PC-3 (cell line): ENCODE results near the gene BLNK.

Source experiments
- EZH2phosphoT487 ChIP-seq: fragments of 300-600 bp; sonication (generic); IDR thresholded peaks from 2 replicates; pipeline ENCODE4 v1.6.1; 2018; ENCODE audit warnings: mild to moderate bottlenecking, antibody characterized with exemption, low read length, borderline replicate concordance
- TF ChIP-seq, protein P1 (sequence below): fragments of 300-600 bp; sonication (generic); conservative IDR thresholded peaks from 2 replicates; pipeline ENCODE4 v1.5.1; 2017; ENCODE audit warnings: antibody characterized with exemption, low read depth, mild to moderate bottlenecking, low read length

DNA sequence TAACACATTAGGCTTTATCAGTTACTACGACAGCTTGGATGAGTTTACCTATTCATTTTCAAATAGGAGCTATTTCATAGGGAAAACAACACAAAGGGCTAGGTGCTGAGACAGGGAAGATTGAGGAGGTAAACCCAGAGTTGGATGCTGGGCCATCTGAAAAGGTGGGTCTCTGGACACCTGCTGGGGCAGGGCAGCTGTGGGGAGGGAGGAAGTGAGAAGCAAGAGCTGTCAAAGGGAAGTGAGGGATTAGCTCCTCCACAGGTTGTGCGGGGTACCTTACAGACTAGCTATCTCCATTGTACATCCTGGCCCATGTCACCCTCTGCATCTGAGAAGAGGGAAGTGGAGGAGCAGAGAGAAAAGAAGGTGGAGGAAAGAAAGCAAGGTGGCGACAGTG lies 48.9 kb downstream of the BLNK start:
- TF ChIP-seq, protein P1, sequence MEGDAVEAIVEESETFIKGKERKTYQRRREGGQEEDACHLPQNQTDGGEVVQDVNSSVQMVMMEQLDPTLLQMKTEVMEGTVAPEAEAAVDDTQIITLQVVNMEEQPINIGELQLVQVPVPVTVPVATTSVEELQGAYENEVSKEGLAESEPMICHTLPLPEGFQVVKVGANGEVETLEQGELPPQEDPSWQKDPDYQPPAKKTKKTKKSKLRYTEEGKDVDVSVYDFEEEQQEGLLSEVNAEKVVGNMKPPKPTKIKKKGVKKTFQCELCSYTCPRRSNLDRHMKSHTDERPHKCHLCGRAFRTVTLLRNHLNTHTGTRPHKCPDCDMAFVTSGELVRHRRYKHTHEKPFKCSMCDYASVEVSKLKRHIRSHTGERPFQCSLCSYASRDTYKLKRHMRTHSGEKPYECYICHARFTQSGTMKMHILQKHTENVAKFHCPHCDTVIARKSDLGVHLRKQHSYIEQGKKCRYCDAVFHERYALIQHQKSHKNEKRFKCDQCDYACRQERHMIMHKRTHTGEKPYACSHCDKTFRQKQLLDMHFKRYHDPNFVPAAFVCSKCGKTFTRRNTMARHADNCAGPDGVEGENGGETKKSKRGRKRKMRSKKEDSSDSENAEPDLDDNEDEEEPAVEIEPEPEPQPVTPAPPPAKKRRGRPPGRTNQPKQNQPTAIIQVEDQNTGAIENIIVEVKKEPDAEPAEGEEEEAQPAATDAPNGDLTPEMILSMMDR: no peak
- TF ChIP-seq EZH2phosphoT487: no peak
